Gastroesophageal sphincter (tissue), 4 donors: ENCODE data around the gene STAG3. TPM values are rescaled to one million over a fixed set of nuclear protein-coding genes. Genes with fewer than 3 reads are reported as not detected.
"Not testable (repeated sequence)": the region's sequence is repeated elsewhere in the genome, so short reads cannot be mapped to it uniquely, and the experiment has no call there.

Source experiments
- ATAC-seq: fragments of 150-250 bp; one replicate; pipeline ENCODE4 v1.9.1; 2016; ENCODE audit warnings: mild to moderate bottlenecking, moderate library complexity
- H3K27ac ChIP-seq, 4 donors: fragments of 200-600 bp; sonication (generic) in 3 of 4; 1 replicate in 3 of 4; 2 replicates in 1 of 4; pipeline ENCODE4 v1.5.1; 2016 to 2019
- H3K27me3 ChIP-seq: fragments of 200-600 bp; sonication (generic); one replicate; pipeline ENCODE4 v1.5.1; 2019
- H3K36me3 ChIP-seq, 2 donors: fragments of 200-600 bp; sonication (generic); one replicate each; pipeline ENCODE4 v1.5.1; 2019; ENCODE audit warnings: control low read depth in 1 of 2
- H3K4me1 ChIP-seq, 3 donors: fragments of 200-600 bp; sonication (generic); 1 replicate in 2 of 3; 2 replicates in 1 of 3; pipeline ENCODE4 v1.5.1; 2016 to 2019; ENCODE audit warnings: control low read depth in 2 of 3
- H3K4me3 ChIP-seq, 2 donors: fragments of 200-600 bp; sonication (generic); one replicate each; pipeline ENCODE4 v1.5.1; 2019; ENCODE audit warnings: mild to moderate bottlenecking in 1 of 2, moderate library complexity in 1 of 2
- H3K9me3 ChIP-seq, 3 donors: fragments of 200-600 bp; sonication (generic); one replicate each; pipeline ENCODE4 v1.5.1; 2017 to 2019; ENCODE audit warnings: control low read depth in 2 of 3
- EP300 ChIP-seq: sonication (generic); formaldehyde crosslinking; IDR thresholded peaks from one replicate; pipeline ENCODE4 v1.6.1; 2017; ENCODE audit warnings: antibody characterized with exemption, mild to moderate bottlenecking
- POLR2A ChIP-seq, 2 donors: fragments of 450-650 bp; IDR thresholded peaks; one replicate each; pipeline ENCODE4 v1.6.1; 2017; ENCODE audit warnings: antibody characterized with exemption in 2 of 2, mild to moderate bottlenecking in 2 of 2, moderate library complexity in 1 of 2
- POLR2AphosphoS5 ChIP-seq: sonication (generic); formaldehyde crosslinking; IDR thresholded peaks from one replicate; pipeline ENCODE4 v1.6.1; 2017; ENCODE audit warnings: antibody characterized with exemption
- WGBS, 2 donors: methylation state at CpG; one replicate each; pipeline ENCODE4 v1.1.5; 2018; ENCODE audit warnings: low coverage in 1 of 2; 5-methylcytosine and 5-hydroxymethylcytosine counted together
- total RNA-seq, 4 donors: library from RNA; depleted of rRNA; stranded (reverse); fragments of >200 nt; gene quantifications; one replicate each; pipeline ENCODE4 v1.1.0, GENCODE V29; 2016
- TF ChIP-seq, protein P1 (sequence below), 4 experiments: fragments of 200-600 bp in 2 of 4; fragments of 450-650 bp in 2 of 4; sonication (generic) in 1 of 4; IDR thresholded peaks; one replicate each; pipeline ENCODE4 v1.5.1; 2017 to 2019; ENCODE audit warnings: antibody characterized with exemption in 4 of 4, mild to moderate bottlenecking in 2 of 4, moderate library complexity in 2 of 4

Gene STAG3
- total RNA-seq, 4 donors from 2014 or later, result 0.47 TPM; not detected in 3

DNA sequence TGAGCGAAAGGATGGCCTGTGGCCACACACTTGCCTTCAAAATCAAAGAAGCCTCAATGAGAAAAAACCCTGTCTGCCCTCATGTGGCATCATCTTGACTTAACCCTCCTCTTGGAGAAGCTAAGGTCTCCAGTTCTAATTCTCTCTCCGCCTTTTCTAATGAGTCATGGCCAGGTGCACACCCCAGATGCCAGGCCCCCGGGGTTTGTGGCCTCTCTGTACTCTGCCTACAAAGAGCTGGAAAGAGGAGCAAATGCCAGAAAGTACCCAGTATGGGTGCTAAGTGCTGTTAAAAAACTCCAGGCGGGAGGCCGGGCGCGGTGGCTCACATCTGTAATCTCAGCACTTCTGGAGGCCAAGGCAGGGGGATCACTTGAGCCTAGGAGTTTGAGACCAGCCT lies 62.3 kb downstream of the STAG3 start:
- ATAC-seq, H3K4me1 ChIP-seq, H3K36me3 ChIP-seq, H3K27me3 ChIP-seq, H3K4me3 ChIP-seq, H3K9me3 ChIP-seq, H3K27ac ChIP-seq: not testable (repeated sequence)
- WGBS, 2 donors, result 89 to 93% methylated on average over 5 to 7 of the region's 7 CpGs

DNA sequence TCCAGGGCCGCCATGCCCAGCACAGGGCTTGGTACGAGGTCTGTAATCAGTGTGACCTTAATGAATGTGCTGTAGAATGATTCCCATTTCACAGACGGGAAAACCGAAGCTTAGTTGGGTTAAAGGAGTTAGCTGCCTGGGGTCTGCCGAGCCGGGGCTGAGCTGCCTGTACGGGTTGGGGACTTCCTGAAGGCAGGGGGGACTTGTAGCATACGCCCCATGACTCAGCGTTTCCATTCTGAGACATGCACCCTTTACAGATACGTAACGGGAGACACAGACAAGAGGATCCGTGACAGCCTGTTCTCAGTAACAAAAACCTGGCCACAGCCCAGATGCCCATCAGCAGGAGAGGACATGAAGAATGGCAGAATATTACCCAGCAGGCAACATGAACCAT lies 65.7 kb downstream of the STAG3 start:
- not testable (repeated sequence) for H3K36me3 ChIP-seq, H3K4me1 ChIP-seq, ATAC-seq, H3K4me3 ChIP-seq, H3K27me3 ChIP-seq, H3K9me3 ChIP-seq
- WGBS, 2 donors, result 27 to 76% methylated on average over 2 to 3 of the region's 12 CpGs
- H3K27ac ChIP-seq, result peak overlapping the region in 1 of 4 donors; percentile 2

DNA sequence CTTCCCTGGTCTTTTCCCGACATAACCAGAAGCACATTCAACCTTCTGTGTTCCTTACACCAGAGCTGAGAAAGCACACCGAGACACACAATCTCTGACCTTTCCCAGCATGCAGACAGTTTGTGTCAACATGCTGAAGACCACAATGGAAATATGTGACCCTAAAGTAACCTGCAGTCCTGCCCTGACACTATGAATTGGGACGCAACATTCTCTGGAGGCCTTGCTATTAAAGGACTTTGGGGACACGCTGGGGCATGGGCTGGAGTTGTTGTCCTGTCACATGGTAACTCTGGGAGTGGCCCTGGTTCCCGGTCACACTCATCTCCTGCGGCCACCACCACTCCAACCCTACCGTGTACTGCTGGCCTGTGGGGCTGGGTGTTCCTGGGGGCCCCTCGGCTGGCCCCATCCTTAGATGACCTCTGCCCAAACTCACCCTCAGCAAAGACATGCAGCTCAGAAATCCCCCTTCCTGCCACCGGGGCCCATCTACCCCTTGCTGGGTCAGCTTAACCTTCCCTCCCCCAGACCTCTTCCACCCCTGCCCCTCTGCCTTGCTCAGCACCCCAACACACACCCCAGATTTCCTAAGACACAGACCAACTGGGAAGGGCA lies 67.4 kb downstream of the STAG3 start:
- H3K27me3 ChIP-seq, H3K4me3 ChIP-seq, H3K4me1 ChIP-seq, H3K27ac ChIP-seq, H3K9me3 ChIP-seq, H3K36me3 ChIP-seq, ATAC-seq: not testable (repeated sequence)
- WGBS, 2 donors, result 60% methylated on average over 7 of the region's 9 CpGs; no CpG with 5 or more reads in 1 of the 2 donors

DNA sequence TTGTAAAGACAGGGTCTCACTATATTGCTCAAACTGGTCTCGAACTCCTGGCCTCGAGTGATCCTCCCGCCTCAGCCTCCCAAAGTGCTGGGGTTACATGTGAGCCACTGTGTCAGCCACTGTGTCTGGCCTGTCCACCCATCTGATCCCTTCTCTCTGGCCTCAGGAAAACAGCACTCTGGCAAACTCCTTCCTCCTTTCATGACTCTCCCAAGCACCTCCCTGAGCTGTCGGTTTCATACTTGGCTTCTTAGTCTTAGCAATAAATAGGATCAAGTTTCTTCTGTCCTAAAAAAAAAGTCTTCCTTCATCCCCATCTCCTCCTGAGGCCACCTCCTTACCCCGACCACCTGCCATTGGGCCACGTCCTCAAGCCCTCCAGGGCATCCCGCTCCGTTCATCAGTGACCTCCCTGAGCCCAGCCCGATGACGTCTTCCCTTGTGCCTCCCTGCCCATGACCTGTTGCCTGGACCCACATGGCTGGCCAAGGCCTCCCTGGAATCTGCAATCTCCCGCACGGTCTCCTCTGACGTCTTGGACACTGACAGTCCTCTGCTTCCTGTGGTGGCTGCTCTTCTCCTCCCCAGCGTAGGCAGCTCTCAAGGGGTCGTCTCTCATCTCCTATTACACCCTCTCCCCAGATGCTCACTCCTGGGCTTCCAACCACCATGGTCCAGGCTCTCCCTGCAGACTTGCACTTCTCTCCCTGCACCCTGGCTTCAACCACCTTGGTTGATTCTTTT lies 68.6 kb downstream of the STAG3 start:
- peak; percentile 29 for ATAC-seq
- H3K4me3 ChIP-seq, H3K9me3 ChIP-seq, H3K27me3 ChIP-seq, H3K27ac ChIP-seq, H3K4me1 ChIP-seq, H3K36me3 ChIP-seq: not testable (repeated sequence)
- 69 to 84% methylated on average over 7 to 10 of the region's 15 CpGs for WGBS, 2 donors

DNA sequence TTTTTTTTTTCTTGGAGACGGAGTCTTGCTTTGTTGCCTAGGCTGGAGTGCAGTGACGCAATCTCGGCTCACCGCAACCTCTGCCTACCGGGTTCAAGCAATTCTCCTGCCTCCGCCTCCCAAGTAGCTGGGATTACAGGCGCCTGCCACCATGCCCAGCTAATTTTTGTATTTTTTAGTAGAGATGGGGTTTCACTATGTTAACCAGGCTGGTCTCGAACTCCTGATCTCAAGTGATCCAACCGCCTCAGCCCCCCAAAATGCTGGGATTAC lies 69.1 kb downstream of the STAG3 start:
- not testable (repeated sequence) for H3K4me3 ChIP-seq, H3K36me3 ChIP-seq, H3K27me3 ChIP-seq, H3K27ac ChIP-seq, ATAC-seq, H3K9me3 ChIP-seq, H3K4me1 ChIP-seq
- WGBS, 2 donors, result 93% methylated on average over 7 of the region's 9 CpGs; no CpG with 5 or more reads in 1 of the 2 donors

DNA sequence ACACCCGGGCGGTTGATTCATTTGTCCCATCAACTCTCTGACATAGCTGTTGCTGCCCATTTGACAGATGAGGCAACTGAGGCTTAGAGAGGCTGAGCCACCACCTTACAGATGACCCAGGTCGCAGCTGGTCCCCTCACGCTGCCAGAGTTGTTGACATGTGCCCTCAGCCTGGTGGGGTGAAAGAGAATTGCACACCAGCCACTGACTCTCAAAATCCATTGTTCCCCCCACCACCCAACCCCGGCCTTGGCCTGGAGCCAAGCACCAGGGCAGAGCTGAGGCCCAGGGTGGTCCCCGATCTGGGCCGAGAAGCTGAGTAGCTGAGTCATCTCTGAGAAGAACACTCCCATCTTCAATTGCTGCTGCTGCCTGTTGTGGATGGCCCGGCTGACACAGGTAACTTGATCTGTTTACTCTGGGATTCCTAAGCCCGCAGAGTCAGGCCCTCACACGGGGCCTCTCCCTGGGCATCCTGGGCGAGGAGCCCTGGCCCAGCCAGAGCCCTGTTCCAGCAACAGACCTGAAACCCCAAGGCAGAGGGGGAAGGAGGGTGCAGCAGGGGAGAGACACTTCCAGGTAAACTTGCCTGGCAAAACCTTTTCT lies 69.5 kb downstream of the STAG3 start:
- H3K27ac ChIP-seq, result no peak overlapping the region
- no peaks in the 10 kb centered on the region for H3K27me3 ChIP-seq
- ATAC-seq, result no peak

DNA sequence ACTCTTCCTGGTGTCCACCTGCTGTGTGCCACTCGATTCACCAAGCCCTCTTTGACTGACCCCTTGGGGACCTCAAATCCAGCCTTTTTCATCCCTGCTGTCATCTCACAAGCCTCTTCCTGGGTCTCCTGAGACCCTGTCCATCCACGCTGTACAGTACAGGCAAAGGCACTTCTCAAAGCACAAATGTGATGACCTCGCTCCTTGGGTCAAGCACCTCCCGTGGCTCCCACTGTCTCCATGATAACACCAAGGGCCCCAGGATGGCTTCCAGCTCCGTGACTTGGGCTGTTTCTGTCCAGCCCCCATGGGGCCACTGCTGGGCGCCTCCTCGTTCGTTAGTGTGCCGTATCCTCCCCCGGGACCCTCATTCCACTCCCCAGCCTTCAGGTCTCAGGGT lies 70.8 kb downstream of the STAG3 start:
- Histone ChIP-seq H3K27ac (no peak overlapping the region), H3K4me3 (no peak overlapping the region), H3K4me1 (no peaks in the 10 kb centered on the region), H3K9me3 (no peaks in the 10 kb centered on the region), H3K27me3 (no peaks in the 10 kb centered on the region), H3K36me3 (no peaks in the 10 kb centered on the region)
- TF ChIP-seq, protein P1, sequence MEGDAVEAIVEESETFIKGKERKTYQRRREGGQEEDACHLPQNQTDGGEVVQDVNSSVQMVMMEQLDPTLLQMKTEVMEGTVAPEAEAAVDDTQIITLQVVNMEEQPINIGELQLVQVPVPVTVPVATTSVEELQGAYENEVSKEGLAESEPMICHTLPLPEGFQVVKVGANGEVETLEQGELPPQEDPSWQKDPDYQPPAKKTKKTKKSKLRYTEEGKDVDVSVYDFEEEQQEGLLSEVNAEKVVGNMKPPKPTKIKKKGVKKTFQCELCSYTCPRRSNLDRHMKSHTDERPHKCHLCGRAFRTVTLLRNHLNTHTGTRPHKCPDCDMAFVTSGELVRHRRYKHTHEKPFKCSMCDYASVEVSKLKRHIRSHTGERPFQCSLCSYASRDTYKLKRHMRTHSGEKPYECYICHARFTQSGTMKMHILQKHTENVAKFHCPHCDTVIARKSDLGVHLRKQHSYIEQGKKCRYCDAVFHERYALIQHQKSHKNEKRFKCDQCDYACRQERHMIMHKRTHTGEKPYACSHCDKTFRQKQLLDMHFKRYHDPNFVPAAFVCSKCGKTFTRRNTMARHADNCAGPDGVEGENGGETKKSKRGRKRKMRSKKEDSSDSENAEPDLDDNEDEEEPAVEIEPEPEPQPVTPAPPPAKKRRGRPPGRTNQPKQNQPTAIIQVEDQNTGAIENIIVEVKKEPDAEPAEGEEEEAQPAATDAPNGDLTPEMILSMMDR (IDR thresholded peaks at IDR 0.05), result no peak
- TF ChIP-seq POLR2A (IDR thresholded peaks at IDR 0.05) (no peak), POLR2AphosphoS5 (no peak), EP300 (no peak)
- 63 to 75% methylated on average over 2 to 3 of the region's 10 CpGs for WGBS, 2 donors
- peak; percentile 16 for ATAC-seq

More for the DNA sequence above, 69.5 kb downstream of the STAG3 start:
- 100% methylated on average over 1 of the region's 11 CpGs; no CpG with 5 or more reads in 1 of the 2 donors for WGBS, 2 donors
- Histone ChIP-seq H3K9me3 (no peaks in the 10 kb centered on the region), H3K4me1 (no peaks in the 10 kb centered on the region), H3K4me3 (no peak overlapping the region), H3K36me3 (no peaks in the 10 kb centered on the region)
- TF ChIP-seq EP300, result no peak
- no peak for TF ChIP-seq POLR2AphosphoS5
- TF ChIP-seq, protein P1 (IDR thresholded peaks at IDR 0.05), result no peak
- no peak for TF ChIP-seq POLR2A (IDR thresholded peaks at IDR 0.05)
